GM19397 (cell line): ENCODE data around the gene LRRC3.

Experiments used
- ATAC-seq: cut with Tn5 transposase; IDR thresholded peaks from one replicate; pipeline ENCODE4 v1.9.1; 2021; ENCODE audit warnings: mild to moderate bottlenecking, moderate library complexity; ENCODE audit not compliant: unreplicated experiment

LRRC3 gene

GRCh38 chr21:44438531-44439210 lies 16.6 kb upstream of the LRRC3 start:
- ATAC-seq = no peak

- no peak for ATAC-seq
These were observed 16.1 kb upstream of the LRRC3 start for GRCh38 chr21:44439211-44439600.

GRCh38 chr21:44440241-44441040 lies 14.9 kb upstream of the LRRC3 start:
- ATAC-seq = no peak

GRCh38 chr21:44441041-44441400 lies 14.3 kb upstream of the LRRC3 start:
- ATAC-seq = no peak

- no peak for ATAC-seq
These were observed 13.6 kb upstream of the LRRC3 start for GRCh38 chr21:44441581-44442265.

GRCh38 chr21:44442266-44443125 lies 12.8 kb upstream of the LRRC3 start:
- ATAC-seq = no peak

GRCh38 chr21:44443291-44443890 lies 11.9 kb upstream of the LRRC3 start:
- ATAC-seq = no peak

- no peak for ATAC-seq
These were observed 11.4 kb upstream of the LRRC3 start for GRCh38 chr21:44443891-44444285.

GRCh38 chr21:44444286-44444931 lies 10.9 kb upstream of the LRRC3 start:
- ATAC-seq = no peak

- ATAC-seq = no peak
These were observed 10.0 kb upstream of the LRRC3 start for GRCh38 chr21:44445145-44445812.

- no peak for ATAC-seq
These were observed 6.6 kb upstream of the LRRC3 start for GRCh38 chr21:44448651-44449131.

GRCh38 chr21:44449473-44450363 lies 5.6 kb upstream of the LRRC3 start:
- no peak for ATAC-seq

GRCh38 chr21:44450402-44450801 lies 4.9 kb upstream of the LRRC3 start:
- ATAC-seq = no peak

GRCh38 chr21:44450999-44451398 lies 4.3 kb upstream of the LRRC3 start:
- no peak for ATAC-seq

GRCh38 chr21:44453120-44453519 lies 2.2 kb upstream of the LRRC3 start:
- no peak for ATAC-seq

- no peak for ATAC-seq
These were observed 1.3 kb upstream of the LRRC3 start for GRCh38 chr21:44454058-44454457.

GRCh38 chr21:44455524-44456213 lies 359 bp downstream of the LRRC3 start:
- peak; percentile 38 for ATAC-seq
